ENCODE results near the gene TRIP13. TPM values are rescaled to one million over a fixed set of nuclear protein-coding genes. Genes with fewer than 3 reads are reported as not detected.

TRIP13 gene
- total and polyA plus RNA-seq, 10 of the 15 experiments (the other 5 are each of a cell fraction or from before 2014, with no cell fraction given) = 15.1 to 64.9 (median 32.2) TPM

GRCh38 chr5:943201-943917 lies 50.7 kb downstream of the TRIP13 start:
- TF ChIP-seq RBBP5 (conservative IDR thresholded peaks at IDR 0.05) (no peak), ATF3 (IDR thresholded peaks at IDR 0.05; ENCODE audit: borderline replicate concordance, extremely low read depth, low read depth, low read length) (no peak)
- CTCF ChIA-PET = no interaction called here
- SMC1A ChIA-PET (ENCODE audit: uncharacterized antibody, unreplicated experiment) = no interaction called here
- intact Hi-C loops (cut with micrococcal nuclease; ENCODE audit: unreplicated experiment) (no loop called here), in situ Hi-C loops (cut with MboI) (no loop called here)
- Histone ChIP-seq H3K4me2 (ENCODE audit: control insufficient read depth, insufficient read depth) (no peak overlapping the region), H3K36me3 (ENCODE audit: control insufficient read depth in 2 of 2, insufficient read depth in 2 of 2, low read length in 1 of 2) (no peaks in the 10 kb centered on the region), H2AFZ (ENCODE audit: control insufficient read depth, low read depth, low read length) (no peak overlapping the region), H3K4me1 (ENCODE audit: control insufficient read depth, insufficient read depth, low read length) (no peaks in the 10 kb centered on the region), H4K20me1 (ENCODE audit: control insufficient read depth, insufficient read depth) (no peaks in the 10 kb centered on the region), H3K27me3 (replicated peaks in 1 of 2; ENCODE audit: control insufficient read depth in 2 of 2, insufficient read depth in 2 of 2, low read length in 1 of 2) (peaks cover 0 to 4% of the 10 kb centered on the region in 2 experiments; a peak in 1 of 4 replicates), H3K4me3 (no peak overlapping the region), H3K9me3 (replicated peaks; ENCODE audit: control insufficient read depth, insufficient read depth, low read length) (no peaks in the 10 kb centered on the region), H3K27ac (ENCODE audit: control insufficient read depth, insufficient read depth) (no peak overlapping the region), H3K79me2 (ENCODE audit: control insufficient read depth, insufficient read depth, low read length) (no peaks in the 10 kb centered on the region), H3K9ac (ENCODE audit: control insufficient read depth, insufficient read depth, low read length) (no peak overlapping the region)
- FAIRE-seq = no peak
- BruUV-seq (replicated peaks) = no TSS peak
- ATAC-seq = no peak
- WGBS (ENCODE audit: insufficient coverage, insufficient replicate concordance, low lambda C conversion rate, missing lambda C conversion rate) = 45% methylated on average over 11 of the region's 11 CpGs
- RAD21 ChIA-PET (ENCODE audit: unreplicated experiment) = no interaction called here
- no peak for DNase-seq (ENCODE audit: low read depth, low spot score)
- POLR2A ChIA-PET = no interaction called here

GRCh38 chr5:943918-944620 lies 51.4 kb downstream of the TRIP13 start:
- Histone ChIP-seq H4K20me1 (ENCODE audit: control insufficient read depth, insufficient read depth) (no peaks in the 10 kb centered on the region), H3K9ac (ENCODE audit: control insufficient read depth, insufficient read depth, low read length) (no peak overlapping the region), H3K36me3 (ENCODE audit: control insufficient read depth in 2 of 2, insufficient read depth in 2 of 2, low read length in 1 of 2) (no peaks in the 10 kb centered on the region), H2AFZ (ENCODE audit: control insufficient read depth, low read depth, low read length) (no peak overlapping the region), H3K4me3 (no peak overlapping the region), H3K4me1 (ENCODE audit: control insufficient read depth, insufficient read depth, low read length) (no peaks in the 10 kb centered on the region), H3K9me3 (replicated peaks; ENCODE audit: control insufficient read depth, insufficient read depth, low read length) (no peaks in the 10 kb centered on the region), H3K4me2 (ENCODE audit: control insufficient read depth, insufficient read depth) (no peak overlapping the region), H3K27me3 (replicated peaks in 1 of 2; ENCODE audit: control insufficient read depth in 2 of 2, insufficient read depth in 2 of 2, low read length in 1 of 2) (peaks cover 0 to 4% of the 10 kb centered on the region in 2 experiments; a peak in 1 of 4 replicates), H3K79me2 (ENCODE audit: control insufficient read depth, insufficient read depth, low read length) (no peaks in the 10 kb centered on the region), H3K27ac (ENCODE audit: control insufficient read depth, insufficient read depth) (no peak overlapping the region)
- no TSS peak for BruUV-seq (replicated peaks)
- in situ Hi-C loops (cut with MboI) (no loop called here), intact Hi-C loops (cut with micrococcal nuclease; ENCODE audit: unreplicated experiment) (no loop called here)
- RAD21 ChIA-PET (ENCODE audit: unreplicated experiment) = no interaction called here
- peak; percentile 97 for TF ChIP-seq NFXL1 (IDR thresholded peaks at IDR 0.05; ENCODE audit: borderline replicate concordance)
- TF ChIP-seq, protein P1, sequence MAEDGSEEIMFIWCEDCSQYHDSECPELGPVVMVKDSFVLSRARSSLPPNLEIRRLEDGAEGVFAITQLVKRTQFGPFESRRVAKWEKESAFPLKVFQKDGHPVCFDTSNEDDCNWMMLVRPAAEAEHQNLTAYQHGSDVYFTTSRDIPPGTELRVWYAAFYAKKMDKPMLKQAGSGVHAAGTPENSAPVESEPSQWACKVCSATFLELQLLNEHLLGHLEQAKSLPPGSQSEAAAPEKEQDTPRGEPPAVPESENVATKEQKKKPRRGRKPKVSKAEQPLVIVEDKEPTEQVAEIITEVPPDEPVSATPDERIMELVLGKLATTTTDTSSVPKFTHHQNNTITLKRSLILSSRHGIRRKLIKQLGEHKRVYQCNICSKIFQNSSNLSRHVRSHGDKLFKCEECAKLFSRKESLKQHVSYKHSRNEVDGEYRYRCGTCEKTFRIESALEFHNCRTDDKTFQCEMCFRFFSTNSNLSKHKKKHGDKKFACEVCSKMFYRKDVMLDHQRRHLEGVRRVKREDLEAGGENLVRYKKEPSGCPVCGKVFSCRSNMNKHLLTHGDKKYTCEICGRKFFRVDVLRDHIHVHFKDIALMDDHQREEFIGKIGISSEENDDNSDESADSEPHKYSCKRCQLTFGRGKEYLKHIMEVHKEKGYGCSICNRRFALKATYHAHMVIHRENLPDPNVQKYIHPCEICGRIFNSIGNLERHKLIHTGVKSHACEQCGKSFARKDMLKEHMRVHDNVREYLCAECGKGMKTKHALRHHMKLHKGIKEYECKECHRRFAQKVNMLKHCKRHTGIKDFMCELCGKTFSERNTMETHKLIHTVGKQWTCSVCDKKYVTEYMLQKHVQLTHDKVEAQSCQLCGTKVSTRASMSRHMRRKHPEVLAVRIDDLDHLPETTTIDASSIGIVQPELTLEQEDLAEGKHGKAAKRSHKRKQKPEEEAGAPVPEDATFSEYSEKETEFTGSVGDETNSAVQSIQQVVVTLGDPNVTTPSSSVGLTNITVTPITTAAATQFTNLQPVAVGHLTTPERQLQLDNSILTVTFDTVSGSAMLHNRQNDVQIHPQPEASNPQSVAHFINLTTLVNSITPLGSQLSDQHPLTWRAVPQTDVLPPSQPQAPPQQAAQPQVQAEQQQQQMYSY (CRISPR knock-in tag; IDR thresholded peaks at IDR 0.05) = no peak
- POLR2A ChIA-PET = no interaction called here
- WGBS (ENCODE audit: insufficient coverage, insufficient replicate concordance, low lambda C conversion rate, missing lambda C conversion rate) = 17% methylated on average over 7 of the region's 7 CpGs
- CTCF ChIA-PET = no interaction called here
- no peak for DNase-seq (ENCODE audit: low read depth, low spot score)
- ATAC-seq = no peak; the same call in 2 of the 3 replicates
- FAIRE-seq = no peak
- SMC1A ChIA-PET (ENCODE audit: uncharacterized antibody, unreplicated experiment) = no interaction called here

Data from GM12878 (cell line).